ENCODE data around the gene SIK3.

DNA sequence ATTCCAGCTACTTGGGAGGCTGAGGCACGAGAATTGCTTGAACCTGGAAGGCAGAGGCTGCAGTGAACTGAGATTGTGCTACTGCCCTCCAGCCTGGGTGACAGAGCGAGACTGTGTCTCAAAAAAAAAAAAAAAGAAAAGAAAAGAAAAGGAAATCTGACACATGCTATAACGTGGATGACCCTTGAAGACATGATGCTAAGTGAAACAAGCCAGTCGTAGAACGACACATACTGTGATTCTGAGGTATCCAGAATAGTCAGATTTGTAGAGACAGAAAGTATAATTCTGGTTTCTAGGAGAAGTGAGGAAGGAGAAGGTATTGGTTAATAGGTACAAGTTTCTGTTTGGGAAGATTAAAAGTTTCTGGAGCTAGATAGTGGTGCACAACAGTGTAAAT is 299.9 kb downstream of the SIK3 start:
- TF ChIP-seq, protein P1, sequence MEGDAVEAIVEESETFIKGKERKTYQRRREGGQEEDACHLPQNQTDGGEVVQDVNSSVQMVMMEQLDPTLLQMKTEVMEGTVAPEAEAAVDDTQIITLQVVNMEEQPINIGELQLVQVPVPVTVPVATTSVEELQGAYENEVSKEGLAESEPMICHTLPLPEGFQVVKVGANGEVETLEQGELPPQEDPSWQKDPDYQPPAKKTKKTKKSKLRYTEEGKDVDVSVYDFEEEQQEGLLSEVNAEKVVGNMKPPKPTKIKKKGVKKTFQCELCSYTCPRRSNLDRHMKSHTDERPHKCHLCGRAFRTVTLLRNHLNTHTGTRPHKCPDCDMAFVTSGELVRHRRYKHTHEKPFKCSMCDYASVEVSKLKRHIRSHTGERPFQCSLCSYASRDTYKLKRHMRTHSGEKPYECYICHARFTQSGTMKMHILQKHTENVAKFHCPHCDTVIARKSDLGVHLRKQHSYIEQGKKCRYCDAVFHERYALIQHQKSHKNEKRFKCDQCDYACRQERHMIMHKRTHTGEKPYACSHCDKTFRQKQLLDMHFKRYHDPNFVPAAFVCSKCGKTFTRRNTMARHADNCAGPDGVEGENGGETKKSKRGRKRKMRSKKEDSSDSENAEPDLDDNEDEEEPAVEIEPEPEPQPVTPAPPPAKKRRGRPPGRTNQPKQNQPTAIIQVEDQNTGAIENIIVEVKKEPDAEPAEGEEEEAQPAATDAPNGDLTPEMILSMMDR (IDR thresholded peaks at IDR 0.05): no peak
- TF ChIP-seq POLR2A (IDR thresholded peaks at IDR 0.05): no peak

Data from adrenal gland (tissue), 5 donors.